HCT116 (cell line): ENCODE measurements around the gene TOR4A. TPM values are rescaled to one million over a fixed set of nuclear protein-coding genes. Genes with fewer than 3 reads are reported as not detected.

Experiments used
- ATAC-seq: fragments of 200-7000 bp; cut with Tn5 transposase; 2 replicates; pipeline ENCODE4 v1.9.1; 2020; ENCODE audit warnings: mild to moderate bottlenecking, moderate library complexity
- BruUV-seq: library from RNA; stranded (reverse); fragments of 400-500 nt; replicated peaks from 2 replicates; lab custom pipeline; 2021; lab: Mats Ljungman, UMichigan
- CTCF ChIA-PET: fragments of 300-600 bp; sonication (Branson Sonifier 250); formaldehyde crosslinking; loops from one replicate; lab custom pipeline; 2021; ENCODE audit warnings: antibody characterized with exemption; lab: Charles Lee
- POLR2A ChIA-PET: fragments of 300-600, 350-600 bp; sonication (Branson Sonifier 250); formaldehyde crosslinking; loops from one replicate; lab custom pipeline; 2021; ENCODE audit warnings: antibody characterized with exemption; lab: Charles Lee
- RAD21 ChIA-PET, 2 experiments: fragments of 300-600 bp; sonication (Branson Sonifier 250); formaldehyde crosslinking; loops; one replicate each; lab custom pipeline; 2023; ENCODE audit warnings: low total read pairs in 2 of 2; ENCODE audit not compliant: uncharacterized antibody in 2 of 2, unreplicated experiment in 2 of 2, low non-redundant PET in 1 of 2; lab: Charles Lee
- DNase-seq: peaks from one replicate; pipeline ENCODE4 v3.0.0-alpha.2; 2010; ENCODE audit warnings: low read depth, low spot score
- H2AFZ ChIP-seq: fragments of 200-600 bp; shearing (Covaris generic), sonication (generic); 2 replicates; pipeline ENCODE4 v1.6.1; 2017; ENCODE audit warnings: low read depth, mixed run types, mixed read lengths, antibody characterized with exemption, low read length; ENCODE audit not compliant: poor library complexity, severe bottlenecking
- H3K27ac ChIP-seq: 2 replicates; pipeline ENCODE4 v1.5.1; 2012; ENCODE audit warnings: low read depth, low read length
- H3K27me3 ChIP-seq: fragments of 200-600 bp; sonication (generic); 2 replicates; pipeline ENCODE4 v1.6.1; 2016; ENCODE audit warnings: mixed run types, low read length, mixed read lengths; ENCODE audit not compliant: insufficient read depth
- H3K36me3 ChIP-seq, 2 experiments: fragments of 200-500 bp in 1 of 2; fragments of 200-600 bp in 1 of 2; sonication (Bioruptor generic) in 1 of 2; sonication (generic) in 1 of 2; 2 replicates each; pipeline versions ENCODE4 v1.5.1 to v1.6.1; 2014 to 2016; ENCODE audit warnings: low read length in 2 of 2, inconsistent platforms in 1 of 2, mixed read lengths in 1 of 2, mixed run types in 1 of 2; ENCODE audit not compliant: insufficient read depth in 2 of 2, control insufficient read depth in 1 of 2
- H3K4me1 ChIP-seq, 2 experiments: fragments of 200-600 bp in 1 of 2; sonication (generic) in 1 of 2; 2 replicates each; pipeline versions ENCODE4 v1.5.1 to v1.6.1; 2012 to 2017; ENCODE audit warnings: low read length in 2 of 2, inconsistent platforms in 1 of 2, mild to moderate bottlenecking in 1 of 2, mixed read lengths in 1 of 2, mixed run types in 1 of 2, moderate library complexity in 1 of 2; ENCODE audit not compliant: insufficient read depth in 2 of 2, control insufficient read depth in 1 of 2
- H3K4me2 ChIP-seq: fragments of 200-600 bp; sonication (generic); 2 replicates; pipeline ENCODE4 v1.6.1; 2017; ENCODE audit warnings: mixed run types, low read length, mixed read lengths
- H3K4me3 ChIP-seq, 2 experiments: fragments of 200-600 bp in 1 of 2; sonication (generic) in 1 of 2; replicated peaks in 1 of 2; 2 replicates each; pipeline ENCODE4 v1.5.1; 2011 to 2016; ENCODE audit warnings: low read length in 2 of 2, control low read depth in 1 of 2, low read depth in 1 of 2, mild to moderate bottlenecking in 1 of 2, mixed read lengths in 1 of 2, mixed run types in 1 of 2
- H3K79me2 ChIP-seq: fragments of 200-600 bp; sonication (generic); 2 replicates; pipeline ENCODE4 v1.6.1; 2017; ENCODE audit warnings: mild to moderate bottlenecking, mixed run types, low read length, moderate library complexity, mixed read lengths; ENCODE audit not compliant: insufficient read depth
- H3K9ac ChIP-seq: fragments of 200-600 bp; sonication (generic); 2 replicates; pipeline ENCODE4 v1.6.1; 2016; ENCODE audit warnings: low read length, mixed read lengths
- H3K9me2 ChIP-seq: fragments of 200-600 bp; sonication (generic), shearing (Covaris generic); 2 replicates; pipeline ENCODE4 v1.6.1; 2017; ENCODE audit warnings: mixed run types, mild to moderate bottlenecking, moderate library complexity; ENCODE audit not compliant: insufficient read depth
- H3K9me3 ChIP-seq, 2 experiments: fragments of 200-500 bp in 1 of 2; fragments of 200-600 bp in 1 of 2; sonication (Bioruptor generic) in 1 of 2; sonication (generic) in 1 of 2; 2 replicates each; pipeline ENCODE4 v1.6.1; 2014 to 2017; ENCODE audit warnings: low read length in 2 of 2, mixed read lengths in 2 of 2, inconsistent platforms in 1 of 2, low read depth in 1 of 2, mild to moderate bottlenecking in 1 of 2, mixed run types in 1 of 2, moderate library complexity in 1 of 2; ENCODE audit not compliant: control insufficient read depth in 1 of 2, insufficient read depth in 1 of 2
- H4K20me1 ChIP-seq: fragments of 200-600 bp; sonication (generic), shearing (Covaris generic); 2 replicates; pipeline ENCODE4 v1.6.1; 2017; ENCODE audit warnings: mixed run types, mild to moderate bottlenecking, moderate library complexity; ENCODE audit not compliant: insufficient read depth
- CTCF ChIP-seq, 3 experiments: fragments of 200-600 bp in 1 of 3; sonication (generic) in 1 of 3; IDR thresholded peaks in 2 of 3; conservative IDR thresholded peaks in 1 of 3; 2 replicates each; pipeline ENCODE4 v1.5.1; 2012 to 2017; ENCODE audit warnings: low read depth in 2 of 3, low read length in 2 of 3, antibody characterized with exemption in 1 of 3, borderline replicate concordance in 1 of 3, control low read depth in 1 of 3, mild to moderate bottlenecking in 1 of 3, mixed read lengths in 1 of 3, mixed run types in 1 of 3, moderate library complexity in 1 of 3; ENCODE audit not compliant: insufficient read depth in 1 of 3
- EZH2 ChIP-seq: fragments of 200-600 bp; sonication (generic); IDR thresholded peaks from 2 replicates; pipeline ENCODE4 v1.6.1; 2017; ENCODE audit warnings: antibody characterized with exemption, mixed run types
- MAX ChIP-seq: IDR thresholded peaks from 2 replicates; pipeline ENCODE4 v1.6.1; 2012
- POLR2A ChIP-seq: IDR thresholded peaks from 2 replicates; pipeline ENCODE4 v1.7.0; 2011; ENCODE audit warnings: borderline replicate concordance; ENCODE audit not compliant: insufficient read depth, insufficient read length; ENCODE audit errors: extremely low read depth
- POLR2AphosphoS5 ChIP-seq: IDR thresholded peaks from 2 replicates; pipeline ENCODE4 v1.6.1; 2011; ENCODE audit warnings: mild to moderate bottlenecking, low read depth, low read length, moderate library complexity
- ZFX ChIP-seq: fragments of 450-650 bp; IDR thresholded peaks from 2 replicates; pipeline ENCODE4 v1.6.1; 2017
- intact Hi-C: fragments of 100-400 bp; cut with micrococcal nuclease; formaldehyde crosslinking; loops from 2 replicates; pipeline ENCODE4 v1.10.0; 2022
- total RNA-seq: library from RNA; stranded (reverse); gene quantifications from one replicate; pipeline ENCODE4 v1.2.1, GENCODE V29; 2021; ENCODE audit not compliant: unreplicated experiment
- TF ChIP-seq, protein P1 (sequence below): IDR thresholded peaks from 2 replicates; pipeline ENCODE4 v1.6.1; 2012; ENCODE audit warnings: low read depth

The TOR4A gene
- total RNA-seq, 1 experiment from 2014 or later: 34.0 TPM

DNA sequence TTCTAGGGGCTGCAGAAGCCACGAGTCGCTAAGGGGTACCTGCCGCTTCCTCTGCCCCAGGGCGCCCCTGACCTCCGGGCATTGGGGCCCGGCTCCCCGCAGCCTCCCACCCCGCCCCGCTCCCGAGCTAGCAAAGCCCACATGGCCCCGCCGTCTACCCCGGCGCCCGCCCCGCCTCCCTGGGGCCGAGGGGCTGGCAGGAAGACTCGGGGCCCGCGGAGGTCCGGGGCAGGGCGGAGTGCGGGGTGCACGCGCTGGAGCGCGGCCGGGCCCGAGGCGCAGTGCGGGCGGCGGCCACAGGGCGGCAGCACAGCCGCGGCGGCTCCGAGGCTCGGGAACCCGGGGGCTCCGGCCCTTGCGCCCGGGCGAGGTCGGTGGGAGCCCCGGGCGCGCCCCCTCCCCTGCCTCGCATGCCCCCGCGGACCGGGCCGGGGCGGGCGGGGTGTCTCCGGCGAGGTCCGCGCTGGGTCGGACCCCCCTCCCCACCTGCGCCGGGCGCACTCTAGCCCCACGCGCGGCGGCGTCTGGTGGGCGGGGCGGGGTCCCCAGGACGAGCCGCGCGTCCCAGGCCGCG lies 17.8 kb downstream of the TOR4A start:
- H3K27ac ChIP-seq: peak overlapping the region; percentile 34; the same call in 1 of the 2 replicates
- intact Hi-C loops: loop anchor here (2.0 kb wide), 1 partner anchor 149 kb away; no protein-coding TSS in a partner anchor
- ChIA-PET CTCF (no interaction called here), RAD21 (no interaction called here), POLR2A (no interaction called here)
- H3K4me3 ChIP-seq: peak overlapping the region; percentile 42 to 51; a peak in 3 of 4 replicates
- H4K20me1 ChIP-seq: no peaks in the 10 kb centered on the region; the same call in 1 of the 2 replicates
- TF ChIP-seq CTCF (IDR thresholded peaks at IDR 0.05 in 2 of 3, conservative IDR thresholded peaks at IDR 0.05 in 1 of 3; ENCODE audit: borderline replicate concordance in 1 of 3, insufficient read depth in 1 of 3, low read depth in 2 of 3, low read length in 2 of 3) (peak in 2 of 3 experiments; percentile 25 to 36; a peak in 1 of 6 replicates), POLR2AphosphoS5 (peak; percentile 40), POLR2A (no peak), ZFX (peak; percentile 48; the same call in 1 of the 2 replicates)
- no peaks in the 10 kb centered on the region for H3K36me3 ChIP-seq
- no peaks in the 10 kb centered on the region for H3K9me2 ChIP-seq
- H2AFZ ChIP-seq: no peak overlapping the region
- DNase-seq (no peak), ATAC-seq (peak; percentile 76)
- peaks cover 6% of the 10 kb centered on the region for H3K79me2 ChIP-seq
- peak overlapping the region; percentile 46 for H3K9ac ChIP-seq
- no peaks in the 10 kb centered on the region for H3K27me3 ChIP-seq
- no peaks in the 10 kb centered on the region for H3K9me3 ChIP-seq
- peaks cover 28 to 57% of the 10 kb centered on the region in 2 experiments for H3K4me1 ChIP-seq
- BruUV-seq: no TSS peak
- peak overlapping the region; percentile 80 for H3K4me2 ChIP-seq

GRCh38 chr9:137295849-137296669 lies 18.5 kb downstream of the TOR4A start:
- ATAC-seq (peak; percentile 41), DNase-seq (no peak)
- peak overlapping the region; percentile 47; the same call in 1 of the 2 replicates for H3K27ac ChIP-seq
- ChIA-PET RAD21 (no interaction called here), POLR2A (no interaction called here), CTCF (no interaction called here)
- H3K4me3 ChIP-seq: peak overlapping the region; percentile 42 to 51
- H3K36me3 ChIP-seq: no peaks in the 10 kb centered on the region
- peaks cover 26 to 58% of the 10 kb centered on the region in 2 experiments for H3K4me1 ChIP-seq
- no peaks in the 10 kb centered on the region for H3K9me3 ChIP-seq
- H3K4me2 ChIP-seq: peak overlapping the region; percentile 80
- H3K27me3 ChIP-seq: no peaks in the 10 kb centered on the region
- peaks cover 2% of the 10 kb centered on the region; the same call in 1 of the 2 replicates for H4K20me1 ChIP-seq
- peak overlapping the region; percentile 46 for H3K9ac ChIP-seq
- no peaks in the 10 kb centered on the region for H3K9me2 ChIP-seq
- H3K79me2 ChIP-seq: peaks cover 13% of the 10 kb centered on the region
- intact Hi-C loops: loop anchor here (2.0 kb wide), 1 partner anchor 149 kb away; no protein-coding TSS in a partner anchor
- no peak overlapping the region for H2AFZ ChIP-seq
- BruUV-seq: no TSS peak
- TF ChIP-seq CTCF (IDR thresholded peaks at IDR 0.05 in 2 of 3, conservative IDR thresholded peaks at IDR 0.05 in 1 of 3; ENCODE audit: borderline replicate concordance in 1 of 3, insufficient read depth in 1 of 3, low read depth in 2 of 3, low read length in 2 of 3) (no peak), EZH2 (no peak), ZFX (no peak), MAX (no peak), POLR2A (no peak)
- TF ChIP-seq, protein P1, sequence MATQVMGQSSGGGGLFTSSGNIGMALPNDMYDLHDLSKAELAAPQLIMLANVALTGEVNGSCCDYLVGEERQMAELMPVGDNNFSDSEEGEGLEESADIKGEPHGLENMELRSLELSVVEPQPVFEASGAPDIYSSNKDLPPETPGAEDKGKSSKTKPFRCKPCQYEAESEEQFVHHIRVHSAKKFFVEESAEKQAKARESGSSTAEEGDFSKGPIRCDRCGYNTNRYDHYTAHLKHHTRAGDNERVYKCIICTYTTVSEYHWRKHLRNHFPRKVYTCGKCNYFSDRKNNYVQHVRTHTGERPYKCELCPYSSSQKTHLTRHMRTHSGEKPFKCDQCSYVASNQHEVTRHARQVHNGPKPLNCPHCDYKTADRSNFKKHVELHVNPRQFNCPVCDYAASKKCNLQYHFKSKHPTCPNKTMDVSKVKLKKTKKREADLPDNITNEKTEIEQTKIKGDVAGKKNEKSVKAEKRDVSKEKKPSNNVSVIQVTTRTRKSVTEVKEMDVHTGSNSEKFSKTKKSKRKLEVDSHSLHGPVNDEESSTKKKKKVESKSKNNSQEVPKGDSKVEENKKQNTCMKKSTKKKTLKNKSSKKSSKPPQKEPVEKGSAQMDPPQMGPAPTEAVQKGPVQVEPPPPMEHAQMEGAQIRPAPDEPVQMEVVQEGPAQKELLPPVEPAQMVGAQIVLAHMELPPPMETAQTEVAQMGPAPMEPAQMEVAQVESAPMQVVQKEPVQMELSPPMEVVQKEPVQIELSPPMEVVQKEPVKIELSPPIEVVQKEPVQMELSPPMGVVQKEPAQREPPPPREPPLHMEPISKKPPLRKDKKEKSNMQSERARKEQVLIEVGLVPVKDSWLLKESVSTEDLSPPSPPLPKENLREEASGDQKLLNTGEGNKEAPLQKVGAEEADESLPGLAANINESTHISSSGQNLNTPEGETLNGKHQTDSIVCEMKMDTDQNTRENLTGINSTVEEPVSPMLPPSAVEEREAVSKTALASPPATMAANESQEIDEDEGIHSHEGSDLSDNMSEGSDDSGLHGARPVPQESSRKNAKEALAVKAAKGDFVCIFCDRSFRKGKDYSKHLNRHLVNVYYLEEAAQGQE: no peak
